ENCODE measurements around the gene YPEL3.

GRCh38 chr16:30090610-30091331 lies 5.2 kb downstream of the YPEL3 start:
- no peak for TF ChIP-seq EP300 (IDR thresholded peaks at IDR 0.05)
- TF ChIP-seq POLR2A (IDR thresholded peaks at IDR 0.05; ENCODE audit: low read length) = no peak
- no peak for TF ChIP-seq RARB (CRISPR knock-in tag; IDR thresholded peaks at IDR 0.05)
- TF ChIP-seq, protein P1, sequence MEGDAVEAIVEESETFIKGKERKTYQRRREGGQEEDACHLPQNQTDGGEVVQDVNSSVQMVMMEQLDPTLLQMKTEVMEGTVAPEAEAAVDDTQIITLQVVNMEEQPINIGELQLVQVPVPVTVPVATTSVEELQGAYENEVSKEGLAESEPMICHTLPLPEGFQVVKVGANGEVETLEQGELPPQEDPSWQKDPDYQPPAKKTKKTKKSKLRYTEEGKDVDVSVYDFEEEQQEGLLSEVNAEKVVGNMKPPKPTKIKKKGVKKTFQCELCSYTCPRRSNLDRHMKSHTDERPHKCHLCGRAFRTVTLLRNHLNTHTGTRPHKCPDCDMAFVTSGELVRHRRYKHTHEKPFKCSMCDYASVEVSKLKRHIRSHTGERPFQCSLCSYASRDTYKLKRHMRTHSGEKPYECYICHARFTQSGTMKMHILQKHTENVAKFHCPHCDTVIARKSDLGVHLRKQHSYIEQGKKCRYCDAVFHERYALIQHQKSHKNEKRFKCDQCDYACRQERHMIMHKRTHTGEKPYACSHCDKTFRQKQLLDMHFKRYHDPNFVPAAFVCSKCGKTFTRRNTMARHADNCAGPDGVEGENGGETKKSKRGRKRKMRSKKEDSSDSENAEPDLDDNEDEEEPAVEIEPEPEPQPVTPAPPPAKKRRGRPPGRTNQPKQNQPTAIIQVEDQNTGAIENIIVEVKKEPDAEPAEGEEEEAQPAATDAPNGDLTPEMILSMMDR (IDR thresholded peaks at IDR 0.05) = no peak
- TF ChIP-seq, protein P2, sequence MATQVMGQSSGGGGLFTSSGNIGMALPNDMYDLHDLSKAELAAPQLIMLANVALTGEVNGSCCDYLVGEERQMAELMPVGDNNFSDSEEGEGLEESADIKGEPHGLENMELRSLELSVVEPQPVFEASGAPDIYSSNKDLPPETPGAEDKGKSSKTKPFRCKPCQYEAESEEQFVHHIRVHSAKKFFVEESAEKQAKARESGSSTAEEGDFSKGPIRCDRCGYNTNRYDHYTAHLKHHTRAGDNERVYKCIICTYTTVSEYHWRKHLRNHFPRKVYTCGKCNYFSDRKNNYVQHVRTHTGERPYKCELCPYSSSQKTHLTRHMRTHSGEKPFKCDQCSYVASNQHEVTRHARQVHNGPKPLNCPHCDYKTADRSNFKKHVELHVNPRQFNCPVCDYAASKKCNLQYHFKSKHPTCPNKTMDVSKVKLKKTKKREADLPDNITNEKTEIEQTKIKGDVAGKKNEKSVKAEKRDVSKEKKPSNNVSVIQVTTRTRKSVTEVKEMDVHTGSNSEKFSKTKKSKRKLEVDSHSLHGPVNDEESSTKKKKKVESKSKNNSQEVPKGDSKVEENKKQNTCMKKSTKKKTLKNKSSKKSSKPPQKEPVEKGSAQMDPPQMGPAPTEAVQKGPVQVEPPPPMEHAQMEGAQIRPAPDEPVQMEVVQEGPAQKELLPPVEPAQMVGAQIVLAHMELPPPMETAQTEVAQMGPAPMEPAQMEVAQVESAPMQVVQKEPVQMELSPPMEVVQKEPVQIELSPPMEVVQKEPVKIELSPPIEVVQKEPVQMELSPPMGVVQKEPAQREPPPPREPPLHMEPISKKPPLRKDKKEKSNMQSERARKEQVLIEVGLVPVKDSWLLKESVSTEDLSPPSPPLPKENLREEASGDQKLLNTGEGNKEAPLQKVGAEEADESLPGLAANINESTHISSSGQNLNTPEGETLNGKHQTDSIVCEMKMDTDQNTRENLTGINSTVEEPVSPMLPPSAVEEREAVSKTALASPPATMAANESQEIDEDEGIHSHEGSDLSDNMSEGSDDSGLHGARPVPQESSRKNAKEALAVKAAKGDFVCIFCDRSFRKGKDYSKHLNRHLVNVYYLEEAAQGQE (IDR thresholded peaks at IDR 0.05) = no peak
- TF ChIP-seq MAX (IDR thresholded peaks at IDR 0.05) = no peak
- no peak for TF ChIP-seq SREBF2 (IDR thresholded peaks at IDR 0.05)
- no peak for TF ChIP-seq RAD21 (conservative IDR thresholded peaks at IDR 0.05 in 1 of 2, IDR thresholded peaks at IDR 0.05 in 1 of 2)
- TF ChIP-seq ZNF302 (CRISPR knock-in tag; IDR thresholded peaks at IDR 0.05) = no peak
- no peak for TF ChIP-seq MYC (IDR thresholded peaks at IDR 0.05; ENCODE audit: borderline replicate concordance, low read length)
- TF ChIP-seq BCL3 (IDR thresholded peaks at IDR 0.05) = no peak
- no peak for TF ChIP-seq CEBPB (IDR thresholded peaks at IDR 0.05)
- no peak for TF ChIP-seq PHF8 (IDR thresholded peaks at IDR 0.05; ENCODE audit: borderline replicate concordance, low read depth)
- no peak for TF ChIP-seq FOSB (CRISPR knock-in tag; IDR thresholded peaks at IDR 0.05)

Measured in A549 (cell line).